Epithelial cell of esophagus (primary cell): ENCODE measurements around the gene AWAT1.

Source experiments
- DNase-seq: peaks from one replicate; pipeline ENCODE4 v3.0.0; 2010; ENCODE audit warnings: low read depth
- H3K4me3 ChIP-seq: 2 replicates; pipeline ENCODE4 v1.5.1; 2011; ENCODE audit warnings: mild to moderate bottlenecking, low read length, control low read depth
- TF ChIP-seq, protein P1 (sequence below): IDR thresholded peaks from 2 replicates; pipeline ENCODE4 v1.5.1; 2011; ENCODE audit warnings: low read depth, mild to moderate bottlenecking, low read length, control low read depth, inconsistent platforms; ENCODE audit not compliant: insufficient read depth; ENCODE audit errors: missing control alignments

Gene AWAT1

DNA sequence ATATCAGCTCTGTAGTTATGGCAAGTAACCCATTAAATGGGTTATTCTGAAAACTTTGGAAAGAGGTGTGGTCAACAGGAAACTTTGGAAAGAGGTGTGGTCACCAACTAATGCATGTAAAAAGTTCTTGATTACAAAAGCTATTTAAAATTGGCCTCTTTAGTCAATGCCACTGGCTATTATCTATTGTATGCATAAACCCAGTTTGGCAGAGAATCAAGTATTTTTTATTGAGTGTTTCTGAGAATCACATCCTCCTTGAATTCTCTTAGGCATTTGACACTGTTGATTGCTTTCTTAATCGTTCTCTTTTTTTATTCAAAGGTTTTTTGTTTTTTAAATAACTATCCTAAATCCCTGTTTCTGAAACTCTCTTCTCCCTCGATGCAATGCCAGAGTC is 18.0 kb downstream of the AWAT1 start:
- no peak overlapping the region for H3K4me3 ChIP-seq
- DNase-seq: no peak
- TF ChIP-seq, protein P1, sequence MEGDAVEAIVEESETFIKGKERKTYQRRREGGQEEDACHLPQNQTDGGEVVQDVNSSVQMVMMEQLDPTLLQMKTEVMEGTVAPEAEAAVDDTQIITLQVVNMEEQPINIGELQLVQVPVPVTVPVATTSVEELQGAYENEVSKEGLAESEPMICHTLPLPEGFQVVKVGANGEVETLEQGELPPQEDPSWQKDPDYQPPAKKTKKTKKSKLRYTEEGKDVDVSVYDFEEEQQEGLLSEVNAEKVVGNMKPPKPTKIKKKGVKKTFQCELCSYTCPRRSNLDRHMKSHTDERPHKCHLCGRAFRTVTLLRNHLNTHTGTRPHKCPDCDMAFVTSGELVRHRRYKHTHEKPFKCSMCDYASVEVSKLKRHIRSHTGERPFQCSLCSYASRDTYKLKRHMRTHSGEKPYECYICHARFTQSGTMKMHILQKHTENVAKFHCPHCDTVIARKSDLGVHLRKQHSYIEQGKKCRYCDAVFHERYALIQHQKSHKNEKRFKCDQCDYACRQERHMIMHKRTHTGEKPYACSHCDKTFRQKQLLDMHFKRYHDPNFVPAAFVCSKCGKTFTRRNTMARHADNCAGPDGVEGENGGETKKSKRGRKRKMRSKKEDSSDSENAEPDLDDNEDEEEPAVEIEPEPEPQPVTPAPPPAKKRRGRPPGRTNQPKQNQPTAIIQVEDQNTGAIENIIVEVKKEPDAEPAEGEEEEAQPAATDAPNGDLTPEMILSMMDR: no peak

DNA sequence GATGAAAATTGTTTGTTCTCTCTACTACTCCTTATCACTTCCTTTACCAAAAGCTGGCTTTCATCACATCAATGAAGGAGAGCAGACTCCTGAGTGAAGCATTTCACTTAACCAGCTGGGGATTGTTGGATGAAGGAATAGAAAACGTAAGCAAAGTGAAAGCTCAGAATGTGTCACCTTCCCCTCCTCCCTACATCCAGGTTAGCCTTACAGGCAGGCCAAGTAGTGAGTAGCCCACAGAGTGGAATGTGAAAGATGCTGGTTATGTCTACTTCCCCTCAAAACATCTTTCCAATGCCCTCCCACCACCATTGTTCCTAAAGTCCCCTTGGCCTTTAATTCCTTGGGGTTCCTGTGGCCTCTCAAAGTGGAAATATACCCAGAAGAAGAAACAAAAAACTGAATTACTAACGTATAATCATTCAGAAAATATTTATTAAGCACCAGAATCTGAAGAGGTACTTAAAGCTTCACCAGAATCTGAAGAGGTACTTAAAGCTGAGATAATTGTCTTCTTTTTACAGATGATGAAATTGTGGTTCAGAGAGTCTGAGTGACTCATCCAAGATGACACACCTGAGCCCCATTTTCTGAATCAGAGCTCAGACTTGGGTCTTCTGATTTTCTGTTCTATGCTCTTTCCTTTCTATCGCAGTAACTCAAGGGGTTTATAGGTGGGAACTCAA is 19.1 kb downstream of the AWAT1 start:
- TF ChIP-seq, protein P1: no peak
- peak; percentile 76 for DNase-seq
- no peak overlapping the region for H3K4me3 ChIP-seq

DNA sequence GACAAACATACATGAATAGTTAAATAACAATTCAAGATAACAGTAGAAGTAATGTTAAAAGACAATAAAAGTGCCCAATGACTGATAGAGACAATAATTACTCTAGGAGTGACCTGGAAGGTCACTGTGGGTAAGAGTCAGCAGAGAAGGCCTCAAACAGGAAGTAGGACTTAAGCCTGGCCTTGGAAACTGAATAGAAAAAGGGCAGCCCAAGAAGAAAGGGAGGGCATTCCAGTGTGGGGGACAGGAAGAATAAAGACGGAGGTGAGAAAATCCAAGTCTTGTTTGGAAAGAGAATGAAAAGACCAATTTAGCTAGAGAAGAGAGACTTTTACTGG is 19.6 kb downstream of the AWAT1 start:
- TF ChIP-seq, protein P1: no peak
- DNase-seq: no peak
- H3K4me3 ChIP-seq: no peak overlapping the region

DNA sequence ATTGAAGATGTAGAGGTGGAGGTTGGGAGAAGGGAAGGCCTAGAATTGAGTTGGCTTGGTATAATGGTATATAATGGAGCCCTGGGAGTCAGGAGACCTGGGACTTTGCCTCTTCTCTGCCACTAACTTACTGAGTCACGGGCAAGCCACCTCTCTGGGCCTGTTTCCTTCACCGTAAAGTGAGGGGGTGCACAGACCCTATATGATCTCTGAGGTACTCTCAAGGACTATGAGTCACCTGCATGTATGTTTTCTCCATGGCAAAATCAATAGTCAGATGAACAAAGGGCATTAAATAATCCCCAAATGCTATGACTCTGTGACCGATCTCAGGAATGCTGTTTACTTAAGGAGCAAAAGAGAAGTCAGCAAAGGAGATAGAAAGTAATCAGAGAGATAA is 20.5 kb downstream of the AWAT1 start:
- no peak overlapping the region for H3K4me3 ChIP-seq
- TF ChIP-seq, protein P1: no peak
- DNase-seq: no peak

DNA sequence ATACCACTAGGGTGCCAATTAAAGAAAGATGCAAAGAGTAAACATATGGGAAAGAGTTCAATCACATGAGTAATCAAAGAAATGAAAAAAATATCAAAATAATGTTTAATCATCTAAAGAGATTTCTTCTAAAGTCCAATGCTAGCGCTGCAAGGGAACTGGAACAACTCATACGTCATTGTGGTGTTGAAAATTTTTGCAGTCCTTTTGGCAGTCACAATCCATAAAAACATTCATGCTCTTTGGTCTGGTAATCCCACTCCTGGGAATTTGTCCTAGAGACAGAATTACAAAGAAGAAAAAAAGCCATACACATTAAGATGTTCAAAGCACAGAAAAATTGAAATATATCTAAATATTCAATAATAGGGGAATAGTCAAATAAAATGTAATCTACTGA is 21.0 kb downstream of the AWAT1 start:
- H3K4me3 ChIP-seq: no peak overlapping the region
- no peak for DNase-seq
- TF ChIP-seq, protein P1: no peak

DNA sequence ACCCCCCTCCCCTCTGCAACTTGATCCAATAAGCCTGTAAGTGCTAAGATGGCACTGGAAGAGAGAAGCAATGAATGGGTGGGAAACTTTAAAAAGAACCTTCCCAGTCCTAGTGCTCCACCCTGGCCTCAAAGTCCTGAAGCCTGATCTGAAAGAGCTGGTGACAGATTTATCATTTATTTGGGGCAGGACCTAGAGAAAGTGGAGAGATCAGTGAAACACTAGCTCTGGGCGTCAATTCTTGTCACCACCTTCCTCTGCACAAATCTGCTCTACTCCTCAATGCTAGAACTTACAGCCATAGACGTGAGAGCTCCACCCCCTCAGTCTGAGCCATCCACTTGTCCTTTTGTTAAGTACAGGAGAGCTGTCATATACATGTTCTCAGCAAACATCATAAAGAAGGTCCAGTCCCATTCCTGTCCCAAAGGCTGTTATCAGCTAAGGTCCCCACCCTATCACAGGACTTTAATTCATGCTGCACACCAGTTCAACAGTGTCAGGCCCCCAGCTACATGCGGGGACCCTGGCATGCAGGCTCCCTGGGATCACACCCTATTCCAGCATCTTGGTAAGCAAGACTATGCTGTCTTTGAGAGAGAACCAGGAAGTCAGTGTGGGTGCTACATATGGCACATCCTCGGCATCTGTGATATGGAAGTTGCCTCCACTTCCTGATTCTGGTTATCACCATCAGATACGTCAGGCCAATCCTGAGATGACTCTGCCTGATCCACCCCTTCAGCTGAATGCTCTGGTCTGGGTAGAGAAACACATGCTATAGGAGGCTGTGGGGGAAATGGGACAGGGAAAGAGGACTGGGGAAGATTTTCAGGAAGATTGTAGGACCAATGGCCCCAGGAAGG is 23.2 kb downstream of the AWAT1 start:
- TF ChIP-seq, protein P1: no peak
- no peak overlapping the region for H3K4me3 ChIP-seq
- no peak for DNase-seq
